GM20431 (cell line): ENCODE measurements around the gene TCAP.

Experiments
- in situ Hi-C: fragments of 300-500 bp; cut with MseI, MboI; formaldehyde crosslinking; loops from one replicate; pipeline ENCODE4 v1.15.0; 2020; ENCODE audit warnings: low sequenced_read_pairs; ENCODE audit not compliant: unreplicated experiment

The TCAP gene

GRCh38 chr17:39642291-39643074 is 22.7 kb upstream of the TCAP start:
- in situ Hi-C loops, result loop anchor here (25.0 kb wide), 1 partner anchor 95 kb away; the partner anchor contains the start of genes GRB7 and MIEN1

DNA sequence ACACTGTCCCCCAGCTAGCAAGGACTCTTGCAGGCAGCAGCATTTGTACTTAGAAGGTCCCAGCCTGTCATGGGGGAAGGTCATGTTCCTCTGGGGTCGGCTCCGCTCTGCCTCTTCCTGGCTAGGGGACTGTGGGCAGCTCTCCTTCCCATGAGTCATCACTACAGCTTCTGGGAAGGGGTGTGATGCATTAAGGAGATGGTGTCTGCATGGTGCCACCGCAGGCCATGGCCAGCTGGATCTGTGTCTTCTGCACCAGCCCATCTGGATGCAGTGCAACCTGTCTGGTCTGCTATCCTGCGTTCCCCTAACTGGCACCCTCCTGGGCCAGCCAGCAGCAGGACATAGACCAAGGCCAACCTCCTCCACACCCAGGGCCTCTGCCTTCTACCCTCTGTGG is 21.9 kb upstream of the TCAP start:
- in situ Hi-C loops, result loop anchor here (25.0 kb wide), 1 partner anchor 94 kb away; the partner anchor contains the start of genes GRB7 and MIEN1

- in situ Hi-C loops, result loop anchor here (25.0 kb wide), 1 partner anchor 90 kb away; the partner anchor contains the start of genes GRB7 and MIEN1
Observed at GRCh38 chr17:39647256-39647655, 17.9 kb upstream of the TCAP start.

GRCh38 chr17:39648616-39649366 is 16.4 kb upstream of the TCAP start:
- in situ Hi-C loops, result loop anchor here (25.0 kb wide), 1 partner anchor 89 kb away; the partner anchor contains the start of genes GRB7 and MIEN1

DNA sequence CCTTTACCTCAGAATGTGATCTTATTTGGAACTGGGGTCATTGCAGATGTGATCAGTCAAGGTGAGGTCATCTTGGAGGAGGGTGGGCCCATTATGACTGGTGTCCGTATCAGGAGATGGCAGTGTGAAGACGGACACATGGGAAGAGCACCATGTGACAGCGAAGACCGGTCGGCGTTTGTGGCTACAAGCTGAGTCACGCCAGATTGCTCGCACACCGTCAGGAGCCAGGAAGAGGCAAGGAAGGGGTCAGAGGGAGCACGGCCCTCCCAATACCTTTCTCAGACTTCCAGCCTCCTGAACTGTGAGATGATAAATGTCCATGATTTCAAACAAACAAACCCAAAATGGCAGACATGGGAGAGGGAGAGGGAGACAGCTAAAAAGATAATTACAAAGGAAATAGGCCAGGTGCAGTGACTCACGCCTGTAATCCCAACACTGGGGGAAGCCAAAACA is 15.0 kb upstream of the TCAP start:
- in situ Hi-C loops, result no loop called here

- in situ Hi-C loops, result no loop called here
Observed at GRCh38 chr17:39651923-39652586, 13.1 kb upstream of the TCAP start.

- in situ Hi-C loops, result no loop called here
Observed at GRCh38 chr17:39652587-39653315, 12.4 kb upstream of the TCAP start.

DNA sequence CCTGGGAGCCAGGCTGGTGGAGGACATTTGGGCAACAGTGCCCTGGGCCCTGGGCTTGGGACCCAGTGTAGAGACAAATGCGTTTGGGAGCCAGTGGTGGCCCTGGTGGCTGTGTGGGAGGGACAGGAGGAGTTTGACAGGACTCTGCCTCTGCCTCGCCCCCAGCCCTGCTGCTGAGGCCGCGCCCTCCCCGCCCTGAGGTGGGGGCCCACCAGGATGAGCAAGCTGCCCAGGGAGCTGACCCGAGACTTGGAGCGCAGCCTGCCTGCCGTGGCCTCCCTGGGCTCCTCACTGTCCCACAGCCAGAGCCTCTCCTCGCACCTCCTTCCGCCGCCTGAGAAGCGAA is 11.9 kb upstream of the TCAP start:
- in situ Hi-C loops, result no loop called here

GRCh38 chr17:39653662-39654331 is 11.4 kb upstream of the TCAP start:
- in situ Hi-C loops, result no loop called here

DNA sequence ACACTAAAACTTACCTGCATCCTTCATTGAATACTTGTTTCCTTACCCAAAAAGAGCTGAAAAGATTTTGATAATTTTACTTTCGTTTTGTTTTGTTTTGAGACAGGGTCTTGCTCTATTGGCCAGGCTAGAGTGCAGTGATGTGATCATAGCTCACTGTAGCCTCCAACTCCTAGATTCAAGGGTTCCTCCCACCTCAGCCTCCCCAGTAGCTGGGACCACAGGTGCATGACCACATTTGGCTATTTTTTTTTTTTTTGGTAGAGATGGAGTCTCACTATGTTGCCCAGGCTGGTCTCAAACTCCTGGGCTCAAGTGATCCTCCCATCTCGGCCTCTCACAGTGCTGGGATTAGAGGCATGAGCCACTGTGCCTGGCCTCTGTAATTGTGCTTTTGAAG is 10.0 kb upstream of the TCAP start:
- in situ Hi-C loops, result no loop called here

DNA sequence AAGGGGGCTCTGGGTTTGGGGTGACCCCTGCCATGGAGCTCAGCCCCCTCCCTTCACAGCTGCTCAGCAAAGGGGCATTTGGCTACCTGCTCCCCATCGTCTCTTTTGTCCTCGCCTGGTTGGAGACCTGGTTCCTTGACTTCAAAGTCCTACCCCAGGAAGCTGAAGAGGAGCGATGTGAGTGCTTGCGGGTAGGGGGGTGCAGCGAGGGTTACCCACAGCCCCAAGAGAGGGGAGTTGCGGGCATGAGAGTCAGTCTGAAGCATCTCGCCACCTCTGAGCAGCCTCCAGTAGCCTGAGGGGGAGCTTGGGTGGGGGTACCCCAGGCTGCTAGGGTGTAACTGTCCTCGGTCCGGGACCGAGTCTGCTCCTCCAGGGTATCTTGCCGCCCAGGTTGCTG is 6.8 kb upstream of the TCAP start:
- in situ Hi-C loops, result no loop called here

GRCh38 chr17:39658760-39659159 is 6.4 kb upstream of the TCAP start:
- in situ Hi-C loops, result no loop called here

DNA sequence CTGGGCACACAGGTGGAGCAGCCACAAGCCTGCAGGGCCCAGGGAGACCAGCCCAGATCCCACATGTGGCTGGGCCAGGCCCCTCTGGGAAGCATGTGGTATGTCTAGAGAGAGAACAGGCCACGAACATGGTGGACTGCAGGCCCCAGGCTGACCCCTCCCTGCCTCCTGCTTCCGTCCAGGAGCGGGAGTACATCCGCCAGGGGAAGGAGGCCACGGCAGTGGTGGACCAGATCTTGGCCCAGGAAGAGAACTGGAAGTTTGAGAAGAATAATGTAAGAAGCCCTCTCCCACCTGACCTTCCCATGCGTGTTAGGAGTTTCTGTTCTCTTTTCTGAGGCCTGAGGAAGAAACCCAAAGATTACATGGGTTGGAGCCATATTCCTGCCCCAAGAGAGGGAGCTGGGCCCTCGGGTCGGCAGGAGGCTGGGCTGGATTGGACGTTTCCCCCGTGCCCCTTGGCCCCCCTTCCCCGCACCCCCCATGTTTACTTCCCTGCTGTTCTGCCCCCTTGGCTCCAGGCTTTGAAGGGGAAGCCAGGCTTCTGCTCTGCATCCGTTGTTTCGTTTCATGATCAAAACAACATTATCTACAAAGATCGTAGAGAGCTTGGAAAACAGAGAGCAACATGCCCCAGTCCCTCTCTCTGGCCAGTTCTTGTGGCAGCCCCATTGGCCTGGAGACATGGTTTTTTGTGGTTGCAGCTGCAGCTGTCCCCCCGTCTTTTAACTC is 5.7 kb upstream of the TCAP start:
- in situ Hi-C loops, result no loop called here

- in situ Hi-C loops, result no loop called here
Observed at GRCh38 chr17:39660011-39660360, 5.2 kb upstream of the TCAP start.

GRCh38 chr17:39660397-39661385 is 4.5 kb upstream of the TCAP start:
- in situ Hi-C loops, result no loop called here

GRCh38 chr17:39661744-39662541 is 3.2 kb upstream of the TCAP start:
- in situ Hi-C loops, result no loop called here
